PC-3 (cell line): ENCODE data around the gene ADD3. TPM values are rescaled to one million over a fixed set of nuclear protein-coding genes. Genes with fewer than 3 reads are reported as not detected.

ENCODE experiments used
- ATAC-seq: fragments of 200-7000 bp; cut with Tn5 transposase; 2 replicates; pipeline ENCODE4 v1.9.1; 2020; ENCODE audit warnings: mild to moderate bottlenecking, moderate library complexity
- BruUV-seq: library from RNA; stranded (reverse); fragments of 400-500 nt; replicated peaks from 2 replicates; lab custom pipeline; 2021; lab: Mats Ljungman, UMichigan
- CTCF ChIA-PET: fragments of 300-600 bp; sonication (Branson Sonifier 250); formaldehyde crosslinking; loops from one replicate; lab custom pipeline; 2022; ENCODE audit warnings: antibody characterized with exemption; lab: Charles Lee
- POLR2A ChIA-PET: fragments of 300-600 bp; sonication (Branson Sonifier 250); formaldehyde crosslinking; loops from one replicate; lab custom pipeline; 2022; ENCODE audit warnings: antibody characterized with exemption; ENCODE audit not compliant: unreplicated experiment; lab: Charles Lee
- DNase-seq: peaks from one replicate; pipeline ENCODE4 v3.0.0-alpha.2; 2015
- H2AFZ ChIP-seq: fragments of 300-600 bp; sonication (generic); 2 replicates; pipeline ENCODE4 v1.6.0; 2016; ENCODE audit warnings: antibody characterized with exemption, low read length
- H3F3A ChIP-seq: fragments of 300-600 bp; sonication (generic); one replicate; pipeline ENCODE4 v1.6.0; 2017; ENCODE audit warnings: antibody characterized with exemption, low read length, control low read depth, mild to moderate bottlenecking; ENCODE audit not compliant: unreplicated experiment
- H3K27ac ChIP-seq: fragments of 300-600 bp; sonication (generic); 2 replicates; pipeline ENCODE4 v1.5.1; 2016; ENCODE audit warnings: mild to moderate bottlenecking, low read length
- H3K27me3 ChIP-seq: fragments of 300-600 bp; sonication (generic); 2 replicates; pipeline ENCODE4 v1.6.1; 2016; ENCODE audit warnings: low read length, mixed read lengths
- H3K36me3 ChIP-seq: fragments of 300-600 bp; sonication (generic); 2 replicates; pipeline ENCODE4 v1.6.1; 2016; ENCODE audit warnings: low read depth, mixed run types, low read length, mixed read lengths
- H3K4me1 ChIP-seq: fragments of 300-600 bp; sonication (generic); 2 replicates; pipeline ENCODE4 v1.5.1; 2016; ENCODE audit warnings: low read length; ENCODE audit not compliant: insufficient read depth
- H3K4me2 ChIP-seq: fragments of 300-600 bp; sonication (generic); 2 replicates; pipeline ENCODE4 v1.6.0; 2016; ENCODE audit warnings: low read length
- H3K4me3 ChIP-seq: fragments of 300-600 bp; sonication (generic); 2 replicates; pipeline ENCODE4 v1.5.1; 2016; ENCODE audit warnings: mild to moderate bottlenecking, low read length, mixed read lengths
- H3K79me2 ChIP-seq: fragments of 300-600 bp; sonication (generic); 2 replicates; pipeline ENCODE4 v1.6.1; 2017; ENCODE audit warnings: low read length, mixed read lengths
- H3K9ac ChIP-seq: fragments of 300-600 bp; sonication (generic); 2 replicates; pipeline ENCODE4 v1.6.0; 2016; ENCODE audit warnings: mild to moderate bottlenecking, low read length
- H3K9me2 ChIP-seq: fragments of 300-600 bp; sonication (generic); replicated peaks from 2 replicates; pipeline ENCODE4 v1.6.1; 2016; ENCODE audit warnings: mixed run types, low read length, mixed read lengths
- H3K9me3 ChIP-seq: fragments of 300-600 bp; sonication (generic); 2 replicates; pipeline ENCODE4 v1.6.1; 2016; ENCODE audit warnings: low read length, mixed read lengths
- H4K20me1 ChIP-seq: fragments of 300-600 bp; sonication (generic); 2 replicates; pipeline ENCODE4 v1.6.1; 2016; ENCODE audit warnings: low read length, mixed read lengths
- CTCF ChIP-seq: fragments of 300-600 bp; sonication (generic); conservative IDR thresholded peaks from 2 replicates; pipeline ENCODE4 v1.5.1; 2017; ENCODE audit warnings: antibody characterized with exemption, low read depth, mild to moderate bottlenecking, low read length
- EZH2 ChIP-seq: fragments of 300-600 bp; sonication (generic); IDR thresholded peaks from one replicate; pipeline ENCODE4 v1.6.1; 2017; ENCODE audit warnings: antibody characterized with exemption, mild to moderate bottlenecking, low read length; ENCODE audit not compliant: unreplicated experiment
- EZH2phosphoT487 ChIP-seq: fragments of 300-600 bp; sonication (generic); IDR thresholded peaks from 2 replicates; pipeline ENCODE4 v1.6.1; 2018; ENCODE audit warnings: mild to moderate bottlenecking, antibody characterized with exemption, low read length, borderline replicate concordance
- intact Hi-C: fragments of 100-400 bp; cut with micrococcal nuclease; formaldehyde crosslinking; loops from 2 replicates; pipeline ENCODE4 v1.9.0; 2023
- total RNA-seq: library from RNA; depleted of rRNA; stranded (reverse); fragments of >200 nt; gene quantifications from 2 replicates; pipeline ENCODE4 v1.2.3, GENCODE V29; 2014

The ADD3 gene
- total RNA-seq, 1 experiment from 2014 or later = 25.7 TPM

GRCh38 chr10:110008518-110009339 lies 945 bp downstream of the ADD3 start:
- TF ChIP-seq CTCF = no peak
- no peak for TF ChIP-seq EZH2
- no peak for TF ChIP-seq EZH2phosphoT487
- ATAC-seq = peak; percentile 61
- H3K36me3 ChIP-seq = no peaks in the 10 kb centered on the region
- ChIA-PET CTCF (interaction anchor here (1.0 kb wide), 1 partner anchor 125 kb away, joined by 5 read pairs; no protein-coding TSS in a partner anchor), POLR2A (no interaction called here)
- H2AFZ ChIP-seq = peak overlapping the region; percentile 95
- H3K27ac ChIP-seq = no peak overlapping the region
- no peaks in the 10 kb centered on the region for H3K27me3 ChIP-seq
- peak overlapping the region; percentile 92 for H3K4me3 ChIP-seq
- peaks cover 33% of the 10 kb centered on the region for H3K4me1 ChIP-seq
- intact Hi-C loops = loop anchor here (2.0 to 5.0 kb wide), 2 partner anchors 41 to 124 kb away; no protein-coding TSS in a partner anchor
- peak overlapping the region; percentile 60 for H3K9ac ChIP-seq
- no peaks in the 10 kb centered on the region for H3F3A ChIP-seq
- peak; percentile 59 for DNase-seq
- H3K4me2 ChIP-seq = peak overlapping the region; percentile 100
- no peaks in the 10 kb centered on the region for H3K9me3 ChIP-seq
- no TSS peak for BruUV-seq
- no peaks in the 10 kb centered on the region for H3K9me2 ChIP-seq
- H3K79me2 ChIP-seq = peaks cover 48% of the 10 kb centered on the region
- H4K20me1 ChIP-seq = no peaks in the 10 kb centered on the region

GRCh38 chr10:110009736-110010475 lies 2.1 kb downstream of the ADD3 start:
- intact Hi-C loops = loop anchor here (2.0 to 5.0 kb wide), 2 partner anchors 43 to 125 kb away; no protein-coding TSS in a partner anchor
- CTCF ChIA-PET = no interaction called here
- peak overlapping the region; percentile 92 for H3K4me3 ChIP-seq

More at GRCh38 chr10:110009736-110010475, 2.1 kb downstream of the ADD3 start:
- no peaks in the 10 kb centered on the region for H3K9me2 ChIP-seq
- POLR2A ChIA-PET = no interaction called here
- BruUV-seq = no TSS peak
- no peak overlapping the region for H2AFZ ChIP-seq
- H3K36me3 ChIP-seq = no peaks in the 10 kb centered on the region
- ATAC-seq (no peak), DNase-seq (no peak)
- H3F3A ChIP-seq = no peaks in the 10 kb centered on the region
- no peak for TF ChIP-seq EZH2phosphoT487
- H3K27me3 ChIP-seq = no peaks in the 10 kb centered on the region
- H3K27ac ChIP-seq = no peak overlapping the region
- peaks cover 58% of the 10 kb centered on the region for H3K79me2 ChIP-seq
- no peaks in the 10 kb centered on the region for H4K20me1 ChIP-seq
- H3K4me2 ChIP-seq = peak overlapping the region; percentile 100
- H3K9me3 ChIP-seq = no peaks in the 10 kb centered on the region
- H3K9ac ChIP-seq = no peak overlapping the region; the same call in 1 of the 2 replicates
- peaks cover 38% of the 10 kb centered on the region for H3K4me1 ChIP-seq
